GM12872 (cell line): ENCODE measurements around the gene DNAJC3.

Experiments
- CTCF ChIP-seq: IDR thresholded peaks from 3 replicates; pipeline ENCODE4 v1.5.1; 2011; ENCODE audit warnings: low read depth, mild to moderate bottlenecking, low read length, moderate library complexity; ENCODE audit not compliant: insufficient read depth

Gene DNAJC3

GRCh38 chr13:95813139-95813538, 136.2 kb downstream of the DNAJC3 start:
- no peak for TF ChIP-seq CTCF

- TF ChIP-seq CTCF: no peak
Observed at GRCh38 chr13:95814495-95814894, 137.6 kb downstream of the DNAJC3 start.

GRCh38 chr13:95822303-95822702, 145.4 kb downstream of the DNAJC3 start:
- TF ChIP-seq CTCF: no peak

GRCh38 chr13:95833126-95833525, 156.2 kb downstream of the DNAJC3 start:
- TF ChIP-seq CTCF: no peak

- TF ChIP-seq CTCF: no peak
Observed at GRCh38 chr13:95833719-95834118, 156.8 kb downstream of the DNAJC3 start.

GRCh38 chr13:95834134-95834765, 157.3 kb downstream of the DNAJC3 start:
- peak; percentile 91 for TF ChIP-seq CTCF

GRCh38 chr13:95841894-95842293, 165.0 kb downstream of the DNAJC3 start:
- TF ChIP-seq CTCF: no peak
